ENCODE data around the gene SETD4.

Gene SETD4

GRCh38 chr21:36061445-36061844 lies 1.1 kb upstream of the SETD4 start:
- H3K4me2 ChIP-seq (ENCODE audit: insufficient read depth, low read length) = no peak overlapping the region
- peaks cover 34% of the 10 kb centered on the region for H3K4me1 ChIP-seq (ENCODE audit: insufficient read depth, low read length)
- peak overlapping the region; percentile 92 for H2AFZ ChIP-seq (ENCODE audit: low read depth, low read length)
- no peak overlapping the region for H3K4me3 ChIP-seq (ENCODE audit: low read depth in 1 of 2, low read length in 2 of 2)
- DNase-seq (no peak), ATAC-seq (ENCODE audit: insufficient read depth, low read depth) (no peak)
- no peak for TF ChIP-seq EZH2 (IDR thresholded peaks at IDR 0.05; ENCODE audit: borderline replicate concordance, low read depth, low read length, severe bottlenecking)
- TF ChIP-seq CTCF (IDR thresholded peaks at IDR 0.05; ENCODE audit: borderline replicate concordance, extremely low read depth, low read length, poor library complexity, severe bottlenecking) = no peak
- H3K9ac ChIP-seq (ENCODE audit: low read depth, low read length) = no peak overlapping the region
- H3K36me3 ChIP-seq (ENCODE audit: insufficient read depth, low read length) = peaks cover 25% of the 10 kb centered on the region
- no peaks in the 10 kb centered on the region for H3K27me3 ChIP-seq (ENCODE audit: insufficient read depth, low read length, poor library complexity)
- H3K9me3 ChIP-seq (ENCODE audit: insufficient read depth, low read length, severe bottlenecking) = no peaks in the 10 kb centered on the region
- H4K20me1 ChIP-seq (ENCODE audit: insufficient read depth, low read length) = no peaks in the 10 kb centered on the region
- peaks cover 25% of the 10 kb centered on the region for H3K79me2 ChIP-seq (ENCODE audit: insufficient read depth, low read length)
- H3K27ac ChIP-seq (ENCODE audit: low read length) = no peak overlapping the region

- no peak; the same call in 1 of the 3 replicates for ATAC-seq (ENCODE audit: insufficient read depth, low read depth)
- no peak for DNase-seq
- H3K4me3 ChIP-seq (ENCODE audit: low read depth in 1 of 2, low read length in 2 of 2) = peak overlapping the region; percentile 38 to 73
- peak overlapping the region; percentile 67 for H3K4me2 ChIP-seq (ENCODE audit: insufficient read depth, low read length)
- H4K20me1 ChIP-seq (ENCODE audit: insufficient read depth, low read length) = no peaks in the 10 kb centered on the region
- no peaks in the 10 kb centered on the region for H3K9me3 ChIP-seq (ENCODE audit: insufficient read depth, low read length, severe bottlenecking)
- H3K36me3 ChIP-seq (ENCODE audit: insufficient read depth, low read length) = peaks cover 41% of the 10 kb centered on the region
- peaks cover 25% of the 10 kb centered on the region for H3K79me2 ChIP-seq (ENCODE audit: insufficient read depth, low read length)
- H3K27ac ChIP-seq (ENCODE audit: low read length) = peak overlapping the region; percentile 84
- peak overlapping the region; percentile 92 for H2AFZ ChIP-seq (ENCODE audit: low read depth, low read length)
- H3K9ac ChIP-seq (ENCODE audit: low read depth, low read length) = peak overlapping the region; percentile 61
- no peak for TF ChIP-seq EZH2 (IDR thresholded peaks at IDR 0.05; ENCODE audit: borderline replicate concordance, low read depth, low read length, severe bottlenecking)
- no peak for TF ChIP-seq CTCF (IDR thresholded peaks at IDR 0.05; ENCODE audit: borderline replicate concordance, extremely low read depth, low read length, poor library complexity, severe bottlenecking)
- H3K27me3 ChIP-seq (ENCODE audit: insufficient read depth, low read length, poor library complexity) = no peaks in the 10 kb centered on the region
- peaks cover 28% of the 10 kb centered on the region for H3K4me1 ChIP-seq (ENCODE audit: insufficient read depth, low read length)
These were observed 535 bp downstream of the SETD4 start for GRCh38 chr21:36059823-36060158.

- ATAC-seq (ENCODE audit: insufficient read depth, low read depth) (no peak), DNase-seq (no peak)
- no peak overlapping the region for H3K27ac ChIP-seq (ENCODE audit: low read length)
- no peak overlapping the region for H2AFZ ChIP-seq (ENCODE audit: low read depth, low read length)
- H4K20me1 ChIP-seq (ENCODE audit: insufficient read depth, low read length) = no peaks in the 10 kb centered on the region
- H3K79me2 ChIP-seq (ENCODE audit: insufficient read depth, low read length) = peaks cover 25% of the 10 kb centered on the region
- peaks cover 73% of the 10 kb centered on the region for H3K36me3 ChIP-seq (ENCODE audit: insufficient read depth, low read length)
- H3K27me3 ChIP-seq (ENCODE audit: insufficient read depth, low read length, poor library complexity) = no peaks in the 10 kb centered on the region
- H3K9me3 ChIP-seq (ENCODE audit: insufficient read depth, low read length, severe bottlenecking) = no peaks in the 10 kb centered on the region
- no peak overlapping the region for H3K4me3 ChIP-seq (ENCODE audit: low read depth in 1 of 2, low read length in 2 of 2)
- no peak for TF ChIP-seq CTCF (IDR thresholded peaks at IDR 0.05; ENCODE audit: borderline replicate concordance, extremely low read depth, low read length, poor library complexity, severe bottlenecking)
- H3K4me2 ChIP-seq (ENCODE audit: insufficient read depth, low read length) = no peak overlapping the region
- H3K4me1 ChIP-seq (ENCODE audit: insufficient read depth, low read length) = peaks cover 21% of the 10 kb centered on the region
- H3K9ac ChIP-seq (ENCODE audit: low read depth, low read length) = no peak overlapping the region
These were observed 4.8 kb downstream of the SETD4 start for GRCh38 chr21:36055551-36055950.

GRCh38 chr21:36053715-36054062 lies 6.6 kb downstream of the SETD4 start:
- no peaks in the 10 kb centered on the region for H4K20me1 ChIP-seq (ENCODE audit: insufficient read depth, low read length)
- TF ChIP-seq EZH2 (IDR thresholded peaks at IDR 0.05; ENCODE audit: borderline replicate concordance, low read depth, low read length, severe bottlenecking) (no peak), CTCF (IDR thresholded peaks at IDR 0.05; ENCODE audit: borderline replicate concordance, extremely low read depth, low read length, poor library complexity, severe bottlenecking) (no peak)
- H3K27ac ChIP-seq (ENCODE audit: low read length) = no peak overlapping the region
- peaks cover 13% of the 10 kb centered on the region for H3K79me2 ChIP-seq (ENCODE audit: insufficient read depth, low read length)
- H3K9ac ChIP-seq (ENCODE audit: low read depth, low read length) = no peak overlapping the region
- H2AFZ ChIP-seq (ENCODE audit: low read depth, low read length) = no peak overlapping the region
- H3K9me3 ChIP-seq (ENCODE audit: insufficient read depth, low read length, severe bottlenecking) = no peaks in the 10 kb centered on the region
- peaks cover 81% of the 10 kb centered on the region for H3K36me3 ChIP-seq (ENCODE audit: insufficient read depth, low read length)
- no peak for DNase-seq
- no peak overlapping the region for H3K4me2 ChIP-seq (ENCODE audit: insufficient read depth, low read length)
- H3K27me3 ChIP-seq (ENCODE audit: insufficient read depth, low read length, poor library complexity) = no peaks in the 10 kb centered on the region
- peaks cover 13% of the 10 kb centered on the region for H3K4me1 ChIP-seq (ENCODE audit: insufficient read depth, low read length)
- ATAC-seq (ENCODE audit: insufficient read depth, low read depth) = no peak
- no peak overlapping the region for H3K4me3 ChIP-seq (ENCODE audit: low read depth in 1 of 2, low read length in 2 of 2)

Measured in DND-41 (cell line).